ENCODE measurements around the gene GRAMD4. TPM values are rescaled to one million over a fixed set of nuclear protein-coding genes. Genes with fewer than 3 reads are reported as not detected.

Gene GRAMD4
- polyA plus RNA-seq, 1 experiment, result 7.5 TPM

GRCh38 chr22:46605117-46605516, 15.1 kb upstream of the GRAMD4 start:
- H3K27me3 ChIP-seq (ENCODE audit: control insufficient read depth, insufficient read depth, low read length), result peaks cover 2% of the 10 kb centered on the region
- ChIA-PET CTCF (no interaction called here), POLR2A (no interaction called here)
- no peak overlapping the region for H3K27ac ChIP-seq (ENCODE audit: low read depth, low read length)
- no peak overlapping the region for H3K4me3 ChIP-seq (ENCODE audit: low read depth, low read length)
- no peak for DNase-seq (ENCODE audit: low read depth, low spot score)
- H3K9me3 ChIP-seq (ENCODE audit: control insufficient read depth, insufficient read depth, low read length), result no peaks in the 10 kb centered on the region; the same call in 1 of the 2 replicates
- TF ChIP-seq, protein P1, sequence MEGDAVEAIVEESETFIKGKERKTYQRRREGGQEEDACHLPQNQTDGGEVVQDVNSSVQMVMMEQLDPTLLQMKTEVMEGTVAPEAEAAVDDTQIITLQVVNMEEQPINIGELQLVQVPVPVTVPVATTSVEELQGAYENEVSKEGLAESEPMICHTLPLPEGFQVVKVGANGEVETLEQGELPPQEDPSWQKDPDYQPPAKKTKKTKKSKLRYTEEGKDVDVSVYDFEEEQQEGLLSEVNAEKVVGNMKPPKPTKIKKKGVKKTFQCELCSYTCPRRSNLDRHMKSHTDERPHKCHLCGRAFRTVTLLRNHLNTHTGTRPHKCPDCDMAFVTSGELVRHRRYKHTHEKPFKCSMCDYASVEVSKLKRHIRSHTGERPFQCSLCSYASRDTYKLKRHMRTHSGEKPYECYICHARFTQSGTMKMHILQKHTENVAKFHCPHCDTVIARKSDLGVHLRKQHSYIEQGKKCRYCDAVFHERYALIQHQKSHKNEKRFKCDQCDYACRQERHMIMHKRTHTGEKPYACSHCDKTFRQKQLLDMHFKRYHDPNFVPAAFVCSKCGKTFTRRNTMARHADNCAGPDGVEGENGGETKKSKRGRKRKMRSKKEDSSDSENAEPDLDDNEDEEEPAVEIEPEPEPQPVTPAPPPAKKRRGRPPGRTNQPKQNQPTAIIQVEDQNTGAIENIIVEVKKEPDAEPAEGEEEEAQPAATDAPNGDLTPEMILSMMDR (IDR thresholded peaks at IDR 0.05; ENCODE audit: low read depth, low read length), result no peak

GRCh38 chr22:46606886-46607285, 13.3 kb upstream of the GRAMD4 start:
- DNase-seq (ENCODE audit: low read depth, low spot score), result no peak
- Histone ChIP-seq H3K27me3 (ENCODE audit: control insufficient read depth, insufficient read depth, low read length) (no peaks in the 10 kb centered on the region), H3K27ac (ENCODE audit: low read depth, low read length) (no peak overlapping the region), H3K4me3 (ENCODE audit: low read depth, low read length) (no peak overlapping the region), H3K9me3 (ENCODE audit: control insufficient read depth, insufficient read depth, low read length) (no peaks in the 10 kb centered on the region)
- TF ChIP-seq, protein P1 (IDR thresholded peaks at IDR 0.05; ENCODE audit: low read depth, low read length), result no peak
- CTCF ChIA-PET, result no interaction called here
- POLR2A ChIA-PET, result no interaction called here

DNA sequence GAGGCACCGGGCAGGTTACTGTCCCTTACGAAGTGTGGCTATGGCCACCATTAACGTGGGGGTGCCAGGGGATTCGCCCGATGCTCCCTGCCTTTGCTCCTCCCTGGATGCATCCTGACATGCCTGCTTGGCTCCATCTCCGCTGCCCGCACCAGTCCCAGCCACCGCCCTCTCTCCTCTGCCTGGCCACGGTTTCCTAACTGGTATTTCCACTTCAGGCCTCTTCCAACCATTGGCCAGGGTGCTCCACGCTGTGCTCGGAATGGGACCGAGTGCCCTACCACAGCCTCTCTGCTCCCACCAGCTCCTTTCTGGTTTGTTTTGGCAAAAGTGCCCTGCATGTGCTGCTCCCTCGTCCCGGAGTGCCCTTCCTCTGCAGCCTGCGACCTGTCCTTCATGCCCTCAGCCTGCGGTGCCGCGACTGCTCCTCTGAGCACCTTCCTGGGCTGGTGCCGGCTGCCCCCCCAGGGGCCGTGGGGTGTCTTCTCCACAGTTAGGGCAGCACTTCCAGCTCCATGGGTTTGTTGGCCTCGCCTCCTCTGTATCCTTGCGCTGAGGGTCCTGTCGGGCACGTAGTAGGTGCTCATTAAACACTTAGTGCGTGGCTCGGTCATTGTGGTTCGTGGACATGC, 12.6 kb upstream of the GRAMD4 start:
- H3K27me3 ChIP-seq (ENCODE audit: control insufficient read depth, insufficient read depth, low read length), result no peaks in the 10 kb centered on the region
- no peak overlapping the region for H3K27ac ChIP-seq (ENCODE audit: low read depth, low read length)

GRCh38 chr22:46609175-46609690, 11.0 kb upstream of the GRAMD4 start:
- H3K9me3 ChIP-seq (ENCODE audit: control insufficient read depth, insufficient read depth, low read length), result no peaks in the 10 kb centered on the region; the same call in 1 of the 2 replicates
- POLR2A ChIA-PET, result no interaction called here
- no peak overlapping the region for H3K27ac ChIP-seq (ENCODE audit: low read depth, low read length)
- TF ChIP-seq, protein P1 (IDR thresholded peaks at IDR 0.05; ENCODE audit: low read depth, low read length), result no peak
- H3K27me3 ChIP-seq (ENCODE audit: control insufficient read depth, insufficient read depth, low read length), result no peaks in the 10 kb centered on the region
- no peak overlapping the region for H3K4me3 ChIP-seq (ENCODE audit: low read depth, low read length)
- no peak for DNase-seq (ENCODE audit: low read depth, low spot score)
- CTCF ChIA-PET, result no interaction called here

More for the DNA sequence above, 12.6 kb upstream of the GRAMD4 start:
- TF ChIP-seq, protein P1 (IDR thresholded peaks at IDR 0.05; ENCODE audit: low read depth, low read length), result no peak
- ChIA-PET POLR2A (no interaction called here), CTCF (no interaction called here)
- Histone ChIP-seq H3K9me3 (ENCODE audit: control insufficient read depth, insufficient read depth, low read length) (no peaks in the 10 kb centered on the region), H3K4me3 (ENCODE audit: low read depth, low read length) (no peak overlapping the region)
- DNase-seq (ENCODE audit: low read depth, low spot score), result no peak

DNA sequence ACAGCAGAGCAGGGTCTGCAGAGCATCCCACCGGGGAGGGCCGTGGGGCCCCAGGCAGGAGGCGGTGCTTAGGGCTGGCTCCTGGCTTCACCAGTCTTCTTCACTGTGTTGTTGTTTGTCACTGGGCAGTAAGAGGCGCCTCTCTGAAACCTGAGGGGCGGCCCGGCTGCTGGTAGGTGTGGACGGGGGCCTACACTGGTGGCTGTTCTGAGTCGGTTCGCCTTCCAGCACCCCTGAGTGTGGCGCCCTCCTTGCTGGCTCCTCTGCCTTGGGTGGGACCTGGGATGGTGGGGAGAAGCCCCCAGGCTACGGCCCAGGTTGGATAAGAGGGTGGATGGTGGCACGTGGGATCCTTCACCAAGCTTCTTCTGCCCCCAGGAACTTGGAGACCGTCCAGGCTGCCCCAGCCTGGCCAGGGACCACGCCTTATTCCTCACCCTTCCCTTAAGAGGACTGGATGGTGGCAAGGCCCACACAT, 10.4 kb upstream of the GRAMD4 start:
- TF ChIP-seq, protein P1 (IDR thresholded peaks at IDR 0.05; ENCODE audit: low read depth, low read length), result no peak
- ChIA-PET CTCF (no interaction called here), POLR2A (no interaction called here)
- H3K27me3 ChIP-seq (ENCODE audit: control insufficient read depth, insufficient read depth, low read length), result no peaks in the 10 kb centered on the region
- H3K4me3 ChIP-seq (ENCODE audit: low read depth, low read length), result no peak overlapping the region
- no peaks in the 10 kb centered on the region; the same call in 1 of the 2 replicates for H3K9me3 ChIP-seq (ENCODE audit: control insufficient read depth, insufficient read depth, low read length)
- no peak overlapping the region for H3K27ac ChIP-seq (ENCODE audit: low read depth, low read length)
- no peak for DNase-seq (ENCODE audit: low read depth, low spot score)

Measured in AG04450 (cell line).